Natural killer cell (primary cell): ENCODE measurements around the gene NIPBL. TPM values are rescaled to one million over a fixed set of nuclear protein-coding genes. Genes with fewer than 3 reads are reported as not detected.
"Not testable (repeated sequence)": the region's sequence is repeated elsewhere in the genome, so short reads cannot be mapped to it uniquely, and the experiment has no call there.

ENCODE experiments used
- ATAC-seq, 3 donors: fragments of 150-1000 bp in 2 of 3; fragments of 200-7000 bp in 1 of 3; cut with Tn5 transposase; 1 replicate in 1 of 3; 2 replicates in 2 of 3; pipeline ENCODE4 v1.10.0; 2021; ENCODE audit warnings: mild to moderate bottlenecking in 2 of 3, moderate library complexity in 2 of 3
- DNase-seq, 2 donors: peaks; one replicate each; pipeline versions ENCODE4 v3.0.0 to v3.0.0-alpha.2; 2013 to 2021; ENCODE audit warnings: mixed read lengths in 1 of 2
- H3K27ac ChIP-seq: one replicate; pipeline ENCODE4 v1.5.1; 2013; ENCODE audit warnings: mild to moderate bottlenecking, low read length
- H3K27me3 ChIP-seq: one replicate; pipeline ENCODE4 v1.6.1; 2013; ENCODE audit warnings: low read length; ENCODE audit not compliant: control insufficient read depth, insufficient read depth
- H3K36me3 ChIP-seq: one replicate; pipeline ENCODE4 v1.6.1; 2013; ENCODE audit warnings: low read length; ENCODE audit not compliant: control insufficient read depth, insufficient read depth
- H3K4me1 ChIP-seq: one replicate; pipeline ENCODE4 v1.6.1; 2013; ENCODE audit warnings: low read length; ENCODE audit not compliant: control insufficient read depth, insufficient read depth
- H3K4me3 ChIP-seq: one replicate; pipeline ENCODE4 v1.5.1; 2013; ENCODE audit warnings: low read length
- H3K9me3 ChIP-seq: one replicate; pipeline ENCODE4 v1.6.1; 2013; ENCODE audit warnings: low read length; ENCODE audit not compliant: control insufficient read depth, insufficient read depth
- H3K27ac Mint-ChIP-seq, 2 donors: one replicate each; pipeline ENCODE4 v1.8.0; 2022; ENCODE audit warnings: mild to moderate bottlenecking in 2 of 2, mixed read lengths in 2 of 2, moderate library complexity in 1 of 2
- H3K27me3 Mint-ChIP-seq, 2 donors: one replicate each; pipeline ENCODE4 v1.8.0; 2022; ENCODE audit warnings: low read depth in 2 of 2, mixed read lengths in 2 of 2
- H3K36me3 Mint-ChIP-seq: one replicate; pipeline ENCODE4 v1.8.0; 2022; ENCODE audit warnings: mixed read lengths
- H3K4me1 Mint-ChIP-seq, 2 donors: one replicate each; pipeline ENCODE4 v1.8.0; 2022; ENCODE audit warnings: mixed read lengths in 2 of 2
- H3K4me3 Mint-ChIP-seq: one replicate; pipeline ENCODE4 v1.8.0; 2022; ENCODE audit warnings: mild to moderate bottlenecking, moderate library complexity, mixed read lengths
- H3K9me3 Mint-ChIP-seq, 2 donors: one replicate each; pipeline ENCODE4 v1.8.0; 2022; ENCODE audit warnings: mixed read lengths in 2 of 2
- WGBS: methylation state at CpG from one replicate; pipeline ENCODE4 v1.1.7; 2013; ENCODE audit warnings: missing lambda C conversion rate; ENCODE audit not compliant: insufficient coverage; 5-methylcytosine and 5-hydroxymethylcytosine counted together
- intact Hi-C: fragments of 100-400 bp; cut with micrococcal nuclease; formaldehyde crosslinking; loops from one replicate; pipeline ENCODE4 v1.14.2; 2022
- total RNA-seq, 4 donors: library from RNA; stranded (reverse); fragments of 120-200 nt in 1 of 4; gene quantifications; one replicate each; pipeline versions ENCODE4 v1.2.3 to v1.2.4, GENCODE V29; 2013 to 2022
- TF ChIP-seq, protein P1 (sequence below): fragments of 200-600 bp; IDR thresholded peaks from one replicate; pipeline ENCODE4 v1.8.0; 2022; ENCODE audit warnings: antibody characterized with exemption

NIPBL gene
- total RNA-seq, 3 donors from 2014 or later (not counting 1 experiment from before 2014, with no cell fraction given), result 137 to 153 (median 145) TPM

- Mint-ChIP-seq H3K9me3 (no peaks in the 10 kb centered on the region), H3K36me3 (no peaks in the 10 kb centered on the region), H3K27ac (no peak overlapping the region), H3K27me3 (no peaks in the 10 kb centered on the region), H3K4me1 (no peaks in the 10 kb centered on the region), H3K4me3 (no peak overlapping the region)
- no peaks in the 10 kb centered on the region for H3K27me3 ChIP-seq
- no peaks in the 10 kb centered on the region for H3K4me1 ChIP-seq
- H3K4me3 ChIP-seq, result no peak overlapping the region
- no peak overlapping the region for H3K27ac ChIP-seq
- DNase-seq, result no peak
- no peaks in the 10 kb centered on the region for H3K9me3 ChIP-seq
- ATAC-seq, result no peak
- intact Hi-C loops, result no loop called here
- WGBS, result 95% methylated on average over 2 of the region's 3 CpGs
- TF ChIP-seq, protein P1, sequence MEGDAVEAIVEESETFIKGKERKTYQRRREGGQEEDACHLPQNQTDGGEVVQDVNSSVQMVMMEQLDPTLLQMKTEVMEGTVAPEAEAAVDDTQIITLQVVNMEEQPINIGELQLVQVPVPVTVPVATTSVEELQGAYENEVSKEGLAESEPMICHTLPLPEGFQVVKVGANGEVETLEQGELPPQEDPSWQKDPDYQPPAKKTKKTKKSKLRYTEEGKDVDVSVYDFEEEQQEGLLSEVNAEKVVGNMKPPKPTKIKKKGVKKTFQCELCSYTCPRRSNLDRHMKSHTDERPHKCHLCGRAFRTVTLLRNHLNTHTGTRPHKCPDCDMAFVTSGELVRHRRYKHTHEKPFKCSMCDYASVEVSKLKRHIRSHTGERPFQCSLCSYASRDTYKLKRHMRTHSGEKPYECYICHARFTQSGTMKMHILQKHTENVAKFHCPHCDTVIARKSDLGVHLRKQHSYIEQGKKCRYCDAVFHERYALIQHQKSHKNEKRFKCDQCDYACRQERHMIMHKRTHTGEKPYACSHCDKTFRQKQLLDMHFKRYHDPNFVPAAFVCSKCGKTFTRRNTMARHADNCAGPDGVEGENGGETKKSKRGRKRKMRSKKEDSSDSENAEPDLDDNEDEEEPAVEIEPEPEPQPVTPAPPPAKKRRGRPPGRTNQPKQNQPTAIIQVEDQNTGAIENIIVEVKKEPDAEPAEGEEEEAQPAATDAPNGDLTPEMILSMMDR, result no peak
- H3K36me3 ChIP-seq, result no peaks in the 10 kb centered on the region
Measured at GRCh38 chr5:37075399-37075950, 198.9 kb downstream of the NIPBL start.

DNA sequence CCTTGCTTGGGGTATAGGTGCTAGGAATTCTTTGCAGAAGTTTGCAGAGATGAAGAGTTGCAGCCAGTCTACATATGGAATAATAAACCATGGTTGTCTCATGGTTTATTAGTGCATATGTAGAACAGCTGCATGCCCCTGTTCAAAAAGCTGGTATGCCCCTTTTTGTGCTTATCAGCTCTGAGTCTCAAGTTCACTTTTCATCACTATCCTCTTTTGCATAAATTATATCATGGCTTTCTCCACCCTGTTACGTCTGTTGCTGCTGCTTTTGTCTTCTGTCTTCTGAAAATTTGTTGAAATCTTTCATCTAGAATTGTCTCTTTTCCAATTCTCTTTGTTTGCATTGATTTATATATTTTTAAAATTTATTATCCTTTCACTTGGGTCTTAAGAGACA is 200.6 kb downstream of the NIPBL start:
- ATAC-seq (no peak), DNase-seq (no peak)
- Mint-ChIP-seq H3K27ac (no peak overlapping the region), H3K27me3 (no peaks in the 10 kb centered on the region), H3K4me3 (no peak overlapping the region), H3K36me3 (no peaks in the 10 kb centered on the region), H3K4me1 (no peaks in the 10 kb centered on the region), H3K9me3 (no peaks in the 10 kb centered on the region)
- WGBS, result 100% methylated on average over 1 of the region's 1 CpG
- H3K9me3 ChIP-seq, result no peaks in the 10 kb centered on the region
- H3K4me1 ChIP-seq, result no peaks in the 10 kb centered on the region
- H3K27ac ChIP-seq, result no peak overlapping the region
- intact Hi-C loops, result no loop called here
- no peak overlapping the region for H3K4me3 ChIP-seq
- H3K36me3 ChIP-seq, result no peaks in the 10 kb centered on the region
- H3K27me3 ChIP-seq, result no peaks in the 10 kb centered on the region
- TF ChIP-seq, protein P1, result no peak

DNA sequence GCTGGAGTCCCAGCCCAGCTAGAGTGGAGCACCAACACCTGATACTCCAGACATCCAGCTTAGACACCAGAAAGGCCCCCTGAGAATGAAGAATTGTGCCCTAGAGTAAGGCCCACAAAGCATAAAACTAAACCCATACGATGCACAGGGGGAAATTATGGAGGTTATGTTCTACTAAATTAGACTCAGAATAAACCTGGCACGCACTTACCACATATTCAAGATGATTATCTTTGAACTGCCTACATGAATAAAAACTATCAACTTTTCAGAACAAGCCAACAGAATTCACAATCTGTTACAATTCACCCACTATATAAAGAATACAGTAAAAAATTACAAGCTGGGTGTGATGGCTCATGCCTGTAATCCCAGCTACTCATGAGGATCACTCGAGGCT is 204.1 kb downstream of the NIPBL start:
- Mint-ChIP-seq H3K27me3 (no peaks in the 10 kb centered on the region), H3K4me1 (peaks cover 0 to 10% of the 10 kb centered on the region in 2 donors), H3K27ac (no peak overlapping the region), H3K9me3 (no peaks in the 10 kb centered on the region), H3K4me3 (no peak overlapping the region), H3K36me3 (no peaks in the 10 kb centered on the region)
- H3K4me3 ChIP-seq, result no peak overlapping the region
- H3K27ac ChIP-seq, result no peak overlapping the region
- no peaks in the 10 kb centered on the region for H3K4me1 ChIP-seq
- no peak for ATAC-seq
- no peaks in the 10 kb centered on the region for H3K27me3 ChIP-seq
- intact Hi-C loops, result no loop called here
- no peak for DNase-seq
- WGBS, result no CpG with 5 or more reads among the region's 3 CpGs
- no peaks in the 10 kb centered on the region for H3K36me3 ChIP-seq
- H3K9me3 ChIP-seq, result no peaks in the 10 kb centered on the region
- TF ChIP-seq, protein P1, result no peak

GRCh38 chr5:37082977-37083376 is 206.4 kb downstream of the NIPBL start:
- H3K9me3 ChIP-seq, H3K36me3 Mint-ChIP-seq, H3K27me3 Mint-ChIP-seq, H3K4me1 Mint-ChIP-seq, DNase-seq, H3K4me1 ChIP-seq, ATAC-seq, H3K27ac Mint-ChIP-seq, H3K9me3 Mint-ChIP-seq, H3K4me3 Mint-ChIP-seq, H3K4me3 ChIP-seq, H3K27ac ChIP-seq, H3K36me3 ChIP-seq, H3K27me3 ChIP-seq, intact Hi-C loops: not testable (repeated sequence)
- 91% methylated on average over 1 of the region's 2 CpGs for WGBS

DNA sequence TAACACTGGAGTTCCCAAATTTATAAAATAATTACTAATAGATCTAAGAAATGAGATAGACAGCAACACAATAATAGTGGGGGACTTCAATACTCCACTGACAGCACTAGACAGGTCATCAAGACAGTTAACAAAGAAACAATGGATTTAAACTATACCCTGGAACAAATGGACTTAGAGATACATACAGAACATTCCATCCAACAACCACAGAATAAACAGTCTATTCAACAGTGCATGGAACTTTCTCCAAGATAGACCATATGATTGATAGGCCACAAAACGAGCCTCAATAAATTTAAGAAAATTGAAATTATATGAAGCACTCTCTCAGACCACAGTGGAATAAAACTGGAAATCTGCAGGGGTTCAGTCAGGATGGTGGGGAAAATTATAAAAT is 209.5 kb downstream of the NIPBL start:
- intact Hi-C loops, H3K4me3 ChIP-seq, H3K36me3 Mint-ChIP-seq, H3K27me3 ChIP-seq, DNase-seq, H3K4me1 ChIP-seq, H3K36me3 ChIP-seq, H3K4me1 Mint-ChIP-seq, H3K27ac ChIP-seq, H3K27ac Mint-ChIP-seq, H3K4me3 Mint-ChIP-seq, ATAC-seq, H3K9me3 Mint-ChIP-seq, H3K9me3 ChIP-seq, H3K27me3 Mint-ChIP-seq: not testable (repeated sequence)
- no CpG with 5 or more reads among the region's 1 CpG for WGBS
